Measurements from ENCODE around the gene ESYT2.

Gene ESYT2

GRCh38 chr7:158829021-158829341 lies 328 bp downstream of the ESYT2 start:
- POLR2A ChIA-PET: interaction anchor here (1.1 to 1.6 kb wide), 3 partner anchors 10 to 35 kb away, joined by 3 to 8 read pairs (median 8); no protein-coding TSS in a partner anchor
- TF ChIP-seq, protein P1, sequence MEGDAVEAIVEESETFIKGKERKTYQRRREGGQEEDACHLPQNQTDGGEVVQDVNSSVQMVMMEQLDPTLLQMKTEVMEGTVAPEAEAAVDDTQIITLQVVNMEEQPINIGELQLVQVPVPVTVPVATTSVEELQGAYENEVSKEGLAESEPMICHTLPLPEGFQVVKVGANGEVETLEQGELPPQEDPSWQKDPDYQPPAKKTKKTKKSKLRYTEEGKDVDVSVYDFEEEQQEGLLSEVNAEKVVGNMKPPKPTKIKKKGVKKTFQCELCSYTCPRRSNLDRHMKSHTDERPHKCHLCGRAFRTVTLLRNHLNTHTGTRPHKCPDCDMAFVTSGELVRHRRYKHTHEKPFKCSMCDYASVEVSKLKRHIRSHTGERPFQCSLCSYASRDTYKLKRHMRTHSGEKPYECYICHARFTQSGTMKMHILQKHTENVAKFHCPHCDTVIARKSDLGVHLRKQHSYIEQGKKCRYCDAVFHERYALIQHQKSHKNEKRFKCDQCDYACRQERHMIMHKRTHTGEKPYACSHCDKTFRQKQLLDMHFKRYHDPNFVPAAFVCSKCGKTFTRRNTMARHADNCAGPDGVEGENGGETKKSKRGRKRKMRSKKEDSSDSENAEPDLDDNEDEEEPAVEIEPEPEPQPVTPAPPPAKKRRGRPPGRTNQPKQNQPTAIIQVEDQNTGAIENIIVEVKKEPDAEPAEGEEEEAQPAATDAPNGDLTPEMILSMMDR (IDR thresholded peaks at IDR 0.05; ENCODE audit: insufficient read depth, low read length, missing control alignments): peak; percentile 9
- no peak for DNase-seq (ENCODE audit: low read depth, low spot score)
- H3K4me3 ChIP-seq (ENCODE audit: low read depth, low read length): peak overlapping the region; percentile 88
- CTCF ChIA-PET: interaction anchor here (1.5 kb wide), 1 partner anchor 19 kb away, joined by 3 read pairs; no protein-coding TSS in a partner anchor

- H3K4me3 ChIP-seq (ENCODE audit: low read depth, low read length): peak overlapping the region; percentile 88
- DNase-seq (ENCODE audit: low read depth, low spot score): no peak
- TF ChIP-seq, protein P1 (IDR thresholded peaks at IDR 0.05; ENCODE audit: insufficient read depth, low read length, missing control alignments): no peak
- CTCF ChIA-PET: interaction anchor here (1.5 kb wide), 1 partner anchor 19 kb away, joined by 3 read pairs; no protein-coding TSS in a partner anchor
- POLR2A ChIA-PET: interaction anchor here (1.1 to 1.6 kb wide), 3 partner anchors 9 to 35 kb away, joined by 3 to 8 read pairs (median 8); no protein-coding TSS in a partner anchor
Observed at GRCh38 chr7:158828133-158829020, 932 bp downstream of the ESYT2 start.

- H3K4me3 ChIP-seq (ENCODE audit: low read depth, low read length): peak overlapping the region; percentile 88
- CTCF ChIA-PET: interaction anchor here (1.5 kb wide), 1 partner anchor 20 kb away, joined by 3 read pairs; no protein-coding TSS in a partner anchor
- POLR2A ChIA-PET: no interaction called here
- DNase-seq (ENCODE audit: low read depth, low spot score): no peak
- TF ChIP-seq, protein P1 (IDR thresholded peaks at IDR 0.05; ENCODE audit: insufficient read depth, low read length, missing control alignments): no peak
Observed at GRCh38 chr7:158827411-158828132, 1.7 kb downstream of the ESYT2 start.

- ChIA-PET CTCF (no interaction called here), POLR2A (no interaction called here)
- TF ChIP-seq, protein P1 (IDR thresholded peaks at IDR 0.05; ENCODE audit: insufficient read depth, low read length, missing control alignments): no peak
- no peak for DNase-seq (ENCODE audit: low read depth, low spot score)
- no peak overlapping the region for H3K4me3 ChIP-seq (ENCODE audit: low read depth, low read length)
Observed at GRCh38 chr7:158825628-158826289, 3.5 kb downstream of the ESYT2 start.

GRCh38 chr7:158824028-158824427 lies 5.3 kb downstream of the ESYT2 start:
- DNase-seq (ENCODE audit: low read depth, low spot score): no peak
- ChIA-PET POLR2A (no interaction called here), CTCF (interaction anchor here (0.9 to 1.3 kb wide), 2 partner anchors 8 to 18 kb away, joined by 3 read pairs; no protein-coding TSS in a partner anchor)
- no peak overlapping the region for H3K4me3 ChIP-seq (ENCODE audit: low read depth, low read length)
- TF ChIP-seq, protein P1 (IDR thresholded peaks at IDR 0.05; ENCODE audit: insufficient read depth, low read length, missing control alignments): no peak
